Endothelial cell (in vitro differentiated cells): ENCODE results near the gene HYAL3. TPM values are rescaled to one million over a fixed set of nuclear protein-coding genes. Genes with fewer than 3 reads are reported as not detected.

Experiments used
- DNase-seq: peaks from one replicate; pipeline ENCODE4 v3.0.0; 2021; ENCODE audit warnings: low spot score
- H3K27ac Mint-ChIP-seq: one replicate; pipeline ENCODE4 v1.8.0; 2021; ENCODE audit warnings: mixed read lengths, inconsistent platforms; ENCODE audit not compliant: unreplicated experiment
- H3K27me3 Mint-ChIP-seq: one replicate; pipeline ENCODE4 v1.8.0; 2021; ENCODE audit warnings: mild to moderate bottlenecking, moderate library complexity, mixed read lengths, inconsistent platforms; ENCODE audit not compliant: unreplicated experiment
- H3K36me3 Mint-ChIP-seq: one replicate; pipeline ENCODE4 v1.8.0; 2021; ENCODE audit warnings: mild to moderate bottlenecking, low read depth, mixed read lengths, inconsistent platforms; ENCODE audit not compliant: unreplicated experiment
- H3K4me1 Mint-ChIP-seq: one replicate; pipeline ENCODE4 v1.8.0; 2021; ENCODE audit warnings: mild to moderate bottlenecking, mixed read lengths, inconsistent platforms; ENCODE audit not compliant: unreplicated experiment
- H3K4me3 Mint-ChIP-seq: one replicate; pipeline ENCODE4 v1.8.0; 2021; ENCODE audit warnings: mild to moderate bottlenecking, mixed read lengths, inconsistent platforms; ENCODE audit not compliant: unreplicated experiment
- H3K9me3 Mint-ChIP-seq: one replicate; pipeline ENCODE4 v1.8.0; 2021; ENCODE audit warnings: mixed read lengths, inconsistent platforms; ENCODE audit not compliant: unreplicated experiment
- total RNA-seq: library from RNA; stranded (reverse); fragmentation: NEBNext Ultra II Directional; extraction: Animal tissue kit (Norgen Biotek cat#: 25700); gene quantifications from one replicate; pipeline ENCODE4 v1.2.1, GENCODE V29; 2021; ENCODE audit not compliant: unreplicated experiment
- TF ChIP-seq, protein P1 (sequence below): fragments of 200-600 bp; sonication (generic); IDR thresholded peaks from one replicate; pipeline ENCODE4 v1.5.0; 2021; ENCODE audit warnings: antibody characterized with exemption; ENCODE audit not compliant: unreplicated experiment

HYAL3 gene
- total RNA-seq, 1 donor from 2014 or later = 12.7 TPM

DNA sequence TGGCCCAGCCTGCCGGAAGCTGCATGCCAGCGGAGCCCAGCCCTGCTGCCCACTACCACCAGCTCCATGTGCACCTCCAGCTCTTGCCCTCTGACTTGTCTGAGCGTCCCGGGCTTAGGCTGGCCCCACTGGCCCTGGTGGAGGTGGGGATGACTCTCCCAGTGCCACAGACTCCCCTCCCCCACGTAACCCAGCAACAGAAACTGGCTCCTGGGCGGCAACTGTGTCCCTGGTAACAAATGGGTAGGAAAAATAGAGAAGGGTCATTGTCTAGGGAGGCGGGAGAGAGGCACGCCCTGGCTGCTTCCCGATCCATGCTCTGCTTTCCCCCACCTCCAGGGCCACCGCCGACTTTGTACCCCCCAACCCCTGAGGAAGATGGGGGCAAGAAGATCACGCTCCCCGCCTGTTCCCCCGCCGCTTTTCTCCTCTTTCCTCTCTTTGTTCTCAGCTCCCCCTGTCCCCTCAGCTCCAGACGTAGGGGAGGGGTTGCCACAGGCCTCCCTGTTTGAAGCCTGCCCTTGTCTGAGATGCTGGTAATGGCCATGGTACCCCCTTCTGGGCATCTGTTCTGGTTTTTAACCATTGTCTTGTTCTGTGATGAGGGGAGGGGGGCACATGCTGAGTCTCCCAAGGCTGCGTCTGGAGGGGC is 41.0 kb downstream of the HYAL3 start:
- peak overlapping the region; percentile 94 for H3K27ac Mint-ChIP-seq

DNA sequence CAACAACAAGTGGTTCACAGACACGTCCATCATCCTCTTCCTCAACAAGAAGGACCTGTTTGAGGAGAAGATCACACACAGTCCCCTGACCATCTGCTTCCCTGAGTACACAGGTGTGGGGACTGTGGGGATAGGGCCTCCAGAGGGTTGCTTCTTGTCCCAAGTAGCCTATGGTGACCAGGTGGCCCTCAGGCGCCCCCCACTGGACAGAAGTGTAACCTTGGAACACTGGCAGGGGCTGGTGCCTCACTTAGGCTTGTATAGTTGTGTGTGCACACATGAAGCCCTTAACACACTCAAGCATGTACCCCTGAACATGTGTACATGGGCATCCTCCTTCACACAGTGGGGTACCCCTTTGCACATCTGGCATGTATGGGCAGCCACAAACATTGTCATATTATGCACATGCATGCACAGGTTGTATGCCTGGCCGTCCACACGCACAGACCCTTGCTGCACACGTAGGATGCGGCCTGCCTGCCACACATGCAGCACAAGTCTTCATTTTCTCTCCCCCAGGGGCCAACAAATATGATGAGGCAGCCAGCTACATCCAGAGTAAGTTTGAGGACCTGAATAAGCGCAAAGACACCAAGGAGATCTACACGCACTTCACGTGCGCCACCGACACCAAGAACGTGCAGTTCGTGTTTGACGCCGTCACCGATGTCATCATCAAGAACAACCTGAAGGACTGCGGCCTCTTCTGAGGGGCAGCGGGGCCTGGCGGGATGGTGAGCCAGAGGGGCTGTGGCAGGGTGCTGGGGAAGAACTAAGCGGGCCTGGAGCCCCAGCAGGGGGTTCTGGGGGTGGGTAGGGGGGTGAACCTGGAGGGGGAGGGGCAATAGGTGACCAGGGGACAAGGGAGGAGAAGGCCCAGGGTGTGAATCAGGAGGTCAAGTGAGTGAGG is 42.0 kb downstream of the HYAL3 start:
- peaks cover 17% of the 10 kb centered on the region for H3K27me3 Mint-ChIP-seq
- peaks cover 29% of the 10 kb centered on the region for H3K4me1 Mint-ChIP-seq
- peak; percentile 70 for DNase-seq
- peaks cover 20% of the 10 kb centered on the region for H3K36me3 Mint-ChIP-seq
- peak overlapping the region; percentile 80 for H3K4me3 Mint-ChIP-seq
- no peaks in the 10 kb centered on the region for H3K9me3 Mint-ChIP-seq
- peak overlapping the region; percentile 88 for H3K27ac Mint-ChIP-seq
- TF ChIP-seq, protein P1, sequence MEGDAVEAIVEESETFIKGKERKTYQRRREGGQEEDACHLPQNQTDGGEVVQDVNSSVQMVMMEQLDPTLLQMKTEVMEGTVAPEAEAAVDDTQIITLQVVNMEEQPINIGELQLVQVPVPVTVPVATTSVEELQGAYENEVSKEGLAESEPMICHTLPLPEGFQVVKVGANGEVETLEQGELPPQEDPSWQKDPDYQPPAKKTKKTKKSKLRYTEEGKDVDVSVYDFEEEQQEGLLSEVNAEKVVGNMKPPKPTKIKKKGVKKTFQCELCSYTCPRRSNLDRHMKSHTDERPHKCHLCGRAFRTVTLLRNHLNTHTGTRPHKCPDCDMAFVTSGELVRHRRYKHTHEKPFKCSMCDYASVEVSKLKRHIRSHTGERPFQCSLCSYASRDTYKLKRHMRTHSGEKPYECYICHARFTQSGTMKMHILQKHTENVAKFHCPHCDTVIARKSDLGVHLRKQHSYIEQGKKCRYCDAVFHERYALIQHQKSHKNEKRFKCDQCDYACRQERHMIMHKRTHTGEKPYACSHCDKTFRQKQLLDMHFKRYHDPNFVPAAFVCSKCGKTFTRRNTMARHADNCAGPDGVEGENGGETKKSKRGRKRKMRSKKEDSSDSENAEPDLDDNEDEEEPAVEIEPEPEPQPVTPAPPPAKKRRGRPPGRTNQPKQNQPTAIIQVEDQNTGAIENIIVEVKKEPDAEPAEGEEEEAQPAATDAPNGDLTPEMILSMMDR = no peak

More for the DNA sequence above, 41.0 kb downstream of the HYAL3 start:
- H3K27me3 Mint-ChIP-seq = peaks cover 23% of the 10 kb centered on the region
- H3K9me3 Mint-ChIP-seq = no peaks in the 10 kb centered on the region
- TF ChIP-seq, protein P1 = no peak
- peaks cover 29% of the 10 kb centered on the region for H3K4me1 Mint-ChIP-seq
- DNase-seq = no peak
- H3K4me3 Mint-ChIP-seq = no peak overlapping the region
- H3K36me3 Mint-ChIP-seq = peaks cover 19% of the 10 kb centered on the region

DNA sequence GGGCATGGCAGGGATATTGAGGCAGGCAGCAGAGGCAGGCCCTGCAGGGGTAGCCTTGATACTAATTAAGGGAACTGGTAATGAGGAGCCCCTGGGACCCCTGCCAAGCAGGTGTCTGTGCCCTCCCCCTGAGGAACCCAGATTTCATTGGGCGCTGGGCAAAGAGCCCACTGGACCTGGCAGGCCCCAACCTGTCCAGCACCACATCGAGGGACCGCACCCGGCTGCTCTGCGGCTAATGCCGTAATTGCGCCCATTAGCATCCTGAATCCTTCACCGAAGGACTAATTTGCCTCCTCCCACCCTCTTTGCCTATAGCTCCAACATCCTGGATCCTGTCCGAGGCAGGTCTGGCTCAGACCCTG is 44.0 kb downstream of the HYAL3 start:
- no peak for DNase-seq
- TF ChIP-seq, protein P1 = no peak
- H3K9me3 Mint-ChIP-seq = no peaks in the 10 kb centered on the region
- H3K4me1 Mint-ChIP-seq = peaks cover 35% of the 10 kb centered on the region
- H3K27ac Mint-ChIP-seq = peak overlapping the region; percentile 72
- H3K4me3 Mint-ChIP-seq = no peak overlapping the region
- H3K36me3 Mint-ChIP-seq = peaks cover 27% of the 10 kb centered on the region
- peaks cover 18% of the 10 kb centered on the region for H3K27me3 Mint-ChIP-seq

DNA sequence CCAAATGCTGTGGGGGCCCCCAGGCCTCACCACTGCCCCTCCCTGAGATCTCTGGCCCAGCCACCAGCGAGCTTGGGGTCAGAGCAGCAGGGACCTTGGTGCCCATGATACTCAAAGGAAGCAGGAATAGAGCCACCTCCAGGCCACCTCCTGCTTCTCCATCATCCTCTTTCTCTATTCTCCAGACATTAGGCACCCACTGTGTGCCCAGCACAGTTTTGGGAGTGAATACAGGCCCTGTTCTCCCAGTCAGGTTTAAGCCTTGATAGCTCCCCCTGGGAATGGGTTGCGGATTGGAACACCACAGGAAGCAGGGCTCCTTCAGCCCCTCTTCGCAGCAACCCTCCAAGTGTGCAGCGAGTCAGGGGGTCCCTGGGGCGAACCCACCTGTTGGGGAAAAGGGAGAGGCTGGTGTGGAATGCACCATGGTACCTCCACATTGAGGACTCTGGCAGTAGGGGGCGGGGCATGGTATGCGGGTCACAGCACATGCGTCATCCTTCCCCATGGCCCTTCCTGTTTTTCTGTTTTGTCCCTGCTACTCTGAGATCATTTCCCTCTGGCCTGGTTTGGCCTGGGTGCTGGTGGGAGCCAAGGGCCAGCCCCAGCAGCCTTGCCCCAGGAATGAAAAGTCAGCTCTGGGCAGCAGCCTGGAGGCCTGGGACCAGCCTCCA is 44.5 kb downstream of the HYAL3 start:
- peak; percentile 16 for DNase-seq
- H3K4me3 Mint-ChIP-seq = no peak overlapping the region
- H3K27ac Mint-ChIP-seq = peak overlapping the region; percentile 72
- TF ChIP-seq, protein P1 = no peak
- peaks cover 38% of the 10 kb centered on the region for H3K4me1 Mint-ChIP-seq
- H3K9me3 Mint-ChIP-seq = no peaks in the 10 kb centered on the region
- H3K27me3 Mint-ChIP-seq = peaks cover 19% of the 10 kb centered on the region
- peaks cover 27% of the 10 kb centered on the region for H3K36me3 Mint-ChIP-seq
